H9 (cell line): ENCODE results near the gene BICD2. TPM values are rescaled to one million over a fixed set of nuclear protein-coding genes. Genes with fewer than 3 reads are reported as not detected.

Experiments
- DNase-seq: peaks from one replicate; pipeline ENCODE4 v3.0.0-alpha.2; 2017
- H2AFZ ChIP-seq: one replicate; pipeline ENCODE4 v1.6.1; 2013; ENCODE audit warnings: mild to moderate bottlenecking, low read length, control low read depth, moderate library complexity
- H2AK5ac ChIP-seq: 2 replicates; pipeline ENCODE4 v1.6.1; 2013; ENCODE audit warnings: low read length, control low read depth, mixed read lengths; ENCODE audit not compliant: insufficient read length
- H2BK120ac ChIP-seq: one replicate; pipeline ENCODE4 v1.6.1; 2013; ENCODE audit warnings: low read depth, mild to moderate bottlenecking, low read length, control low read depth, inconsistent platforms; ENCODE audit not compliant: poor library complexity, severe bottlenecking
- H2BK12ac ChIP-seq: 2 replicates; pipeline ENCODE4 v1.6.1; 2013; ENCODE audit warnings: low read length, control low read depth, mixed read lengths, low read depth; ENCODE audit not compliant: insufficient read length
- H2BK15ac ChIP-seq: 2 replicates; pipeline ENCODE4 v1.6.1; 2013; ENCODE audit warnings: low read depth, low read length, control low read depth
- H2BK20ac ChIP-seq: one replicate; pipeline ENCODE4 v1.6.1; 2013; ENCODE audit warnings: low read depth, mild to moderate bottlenecking, low read length, control low read depth, inconsistent platforms; ENCODE audit not compliant: poor library complexity, severe bottlenecking
- H2BK5ac ChIP-seq: 2 replicates; pipeline ENCODE4 v1.6.1; 2013; ENCODE audit warnings: low read length, control low read depth, mixed read lengths; ENCODE audit not compliant: insufficient read length
- H3K14ac ChIP-seq: 2 replicates; pipeline ENCODE4 v1.6.1; 2013; ENCODE audit warnings: low read length, control low read depth; ENCODE audit not compliant: insufficient read depth
- H3K18ac ChIP-seq: 2 replicates; pipeline ENCODE4 v1.6.1; 2013; ENCODE audit warnings: low read depth, mild to moderate bottlenecking, mixed read lengths, low read length, control low read depth; ENCODE audit not compliant: insufficient read length
- H3K23ac ChIP-seq: 2 replicates; pipeline ENCODE4 v1.6.1; 2013; ENCODE audit warnings: low read length, control low read depth, mixed read lengths, low read depth; ENCODE audit not compliant: insufficient read length
- H3K23me2 ChIP-seq: 2 replicates; pipeline ENCODE4 v1.6.1; 2013; ENCODE audit warnings: low read depth, mild to moderate bottlenecking, mixed read lengths, low read length, control low read depth; ENCODE audit not compliant: insufficient read length, poor library complexity, severe bottlenecking
- H3K27ac ChIP-seq: 2 replicates; pipeline ENCODE4 v1.5.1; 2013; ENCODE audit warnings: low read length, control low read depth, mixed read lengths, low read depth; ENCODE audit not compliant: insufficient read length
- H3K27me3 ChIP-seq: 2 replicates; pipeline ENCODE4 v1.6.1; 2013; ENCODE audit warnings: low read length, control low read depth, inconsistent platforms; ENCODE audit not compliant: insufficient read depth
- H3K4ac ChIP-seq: 2 replicates; pipeline ENCODE4 v1.6.1; 2013; ENCODE audit warnings: low read depth, mild to moderate bottlenecking, control low read depth, inconsistent platforms, low read length, moderate library complexity
- H3K4me1 ChIP-seq: 2 replicates; pipeline ENCODE4 v1.6.1; 2013; ENCODE audit warnings: low read length, control low read depth, inconsistent platforms; ENCODE audit not compliant: insufficient read depth
- H3K4me2 ChIP-seq: 2 replicates; pipeline ENCODE4 v1.6.1; 2013; ENCODE audit warnings: low read length, control low read depth, mixed read lengths; ENCODE audit not compliant: insufficient read length, insufficient read depth
- H3K56ac ChIP-seq: 2 replicates; pipeline ENCODE4 v1.6.1; 2013; ENCODE audit warnings: low read depth, mild to moderate bottlenecking, mixed read lengths, low read length, control low read depth; ENCODE audit not compliant: insufficient read length
- H3K79me1 ChIP-seq: 2 replicates; pipeline ENCODE4 v1.6.1; 2013; ENCODE audit warnings: low read depth, mild to moderate bottlenecking, moderate library complexity, low read length, control low read depth, inconsistent platforms; ENCODE audit not compliant: insufficient read depth, poor library complexity, severe bottlenecking
- H3K79me2 ChIP-seq: 2 replicates; pipeline ENCODE4 v1.6.1; 2013; ENCODE audit warnings: low read length, control low read depth, inconsistent platforms; ENCODE audit not compliant: insufficient read depth
- H3K9ac ChIP-seq: 2 replicates; pipeline ENCODE4 v1.6.1; 2013; ENCODE audit warnings: low read length, control low read depth, mixed read lengths; ENCODE audit not compliant: insufficient read length; ENCODE audit errors: extremely low read depth
- H3K9me3 ChIP-seq: one replicate; pipeline ENCODE4 v1.6.1; 2013; ENCODE audit warnings: low read depth, low read length, inconsistent platforms; ENCODE audit not compliant: control insufficient read depth
- H3T11ph ChIP-seq: one replicate; pipeline ENCODE4 v1.6.1; 2013; ENCODE audit warnings: mild to moderate bottlenecking, low read length, control low read depth, inconsistent platforms
- H4K20me1 ChIP-seq: one replicate; pipeline ENCODE4 v1.6.1; 2013; ENCODE audit not compliant: control insufficient read depth, insufficient read length, insufficient read depth
- H4K5ac ChIP-seq: 2 replicates; pipeline ENCODE4 v1.6.1; 2013; ENCODE audit warnings: low read depth, mild to moderate bottlenecking, mixed read lengths, low read length, control low read depth; ENCODE audit not compliant: insufficient read length
- H4K8ac ChIP-seq: replicated peaks from 2 replicates; pipeline ENCODE4 v1.6.1; 2013; ENCODE audit warnings: low read length, control low read depth, mixed read lengths, low read depth; ENCODE audit not compliant: insufficient read length
- H4K91ac ChIP-seq: 2 replicates; pipeline ENCODE4 v1.6.1; 2013; ENCODE audit warnings: low read depth, mild to moderate bottlenecking, moderate library complexity, mixed read lengths, low read length, control low read depth; ENCODE audit not compliant: insufficient read length
- H3K27ac Mint-ChIP-seq, 3 experiments: 2 replicates in 2 of 3; 3 replicates in 1 of 3; pipeline ENCODE4 v1.8.0; 2020 to 2021; ENCODE audit warnings: mixed read lengths in 3 of 3, mild to moderate bottlenecking in 1 of 3, moderate library complexity in 1 of 3
- H3K27me3 Mint-ChIP-seq: 2 replicates; pipeline ENCODE4 v1.8.0; 2021; ENCODE audit warnings: low read depth, mild to moderate bottlenecking, moderate library complexity, mixed read lengths
- H3K36me3 Mint-ChIP-seq, 3 experiments: 2 replicates in 2 of 3; 3 replicates in 1 of 3; pipeline ENCODE4 v1.8.0; 2020 to 2021; ENCODE audit warnings: low read depth in 3 of 3, mixed read lengths in 3 of 3; ENCODE audit not compliant: insufficient read depth in 1 of 3
- H3K4me1 Mint-ChIP-seq, 2 experiments: 2 replicates each; pipeline ENCODE4 v1.8.0; 2020; ENCODE audit warnings: mixed read lengths in 2 of 2
- H3K4me3 Mint-ChIP-seq, 2 experiments: 2 replicates in 1 of 2; 3 replicates in 1 of 2; pipeline ENCODE4 v1.8.0; 2020 to 2021; ENCODE audit warnings: mild to moderate bottlenecking in 2 of 2, mixed read lengths in 2 of 2, moderate library complexity in 1 of 2
- H3K9me3 Mint-ChIP-seq, 2 experiments: 2 replicates in 1 of 2; 3 replicates in 1 of 2; pipeline ENCODE4 v1.8.0; 2020; ENCODE audit warnings: mild to moderate bottlenecking in 2 of 2, mixed read lengths in 2 of 2, moderate library complexity in 1 of 2
- CTCF ChIP-seq: fragments of 200-600 bp; sonication (generic); conservative IDR thresholded peaks from 3 replicates; pipeline ENCODE4 v1.8.0; 2021; ENCODE audit warnings: antibody characterized with exemption, mild to moderate bottlenecking
- WGBS: extraction: QIAGEN DNeasy Blood & Tissue Kit; methylation state at CpG from one replicate; pipeline ENCODE4 v1.1.7; 2013; ENCODE audit warnings: missing lambda C conversion rate, low lambda C conversion rate, mixed read lengths; ENCODE audit not compliant: insufficient read length; ENCODE audit errors: extremely low coverage; 5-methylcytosine and 5-hydroxymethylcytosine counted together
- total RNA-seq: library from RNA; stranded (reverse); gene quantifications from 2 replicates; pipeline ENCODE4 v1.2.1, GENCODE V29; 2021

Gene BICD2
- total RNA-seq, 1 experiment from 2014 or later = 22.3 TPM

- no peak overlapping the region for H3K56ac ChIP-seq
- Mint-ChIP-seq H3K4me3 (no peak overlapping the region), H3K27ac (peak overlapping the region in 1 of 3 experiments; percentile 87; a peak in 4 of 7 replicates), H3K4me1 (peaks cover 31 to 45% of the 10 kb centered on the region in 2 experiments), H3K27me3 (no peaks in the 10 kb centered on the region), H3K9me3 (no peaks in the 10 kb centered on the region), H3K36me3 (no peaks in the 10 kb centered on the region)
- TF ChIP-seq CTCF = no peak
- no peak overlapping the region; the same call in 1 of the 2 replicates for H3K14ac ChIP-seq
- H4K5ac ChIP-seq = no peak overlapping the region
- H2BK12ac ChIP-seq = no peak overlapping the region
- no peak overlapping the region for H3T11ph ChIP-seq
- H2AK5ac ChIP-seq = no peak overlapping the region
- H3K9me3 ChIP-seq = no peaks in the 10 kb centered on the region
- no peak overlapping the region for H3K27ac ChIP-seq
- no peaks in the 10 kb centered on the region for H3K23me2 ChIP-seq
- DNase-seq = no peak
- no peak overlapping the region for H2BK20ac ChIP-seq
- WGBS = no CpG with 5 or more reads among the region's 9 CpGs
- no peak overlapping the region for H2AFZ ChIP-seq
- no peak overlapping the region for H4K91ac ChIP-seq
- no peak overlapping the region for H2BK5ac ChIP-seq
- peaks cover 3% of the 10 kb centered on the region for H3K4me1 ChIP-seq
- H2BK15ac ChIP-seq = no peak overlapping the region
- no peak overlapping the region for H3K18ac ChIP-seq
- H2BK120ac ChIP-seq = no peak overlapping the region
- no peak overlapping the region for H4K8ac ChIP-seq
- H3K79me1 ChIP-seq = peaks cover 5% of the 10 kb centered on the region
- no peaks in the 10 kb centered on the region for H3K27me3 ChIP-seq
- no peak overlapping the region for H3K4me2 ChIP-seq
- peaks cover 22% of the 10 kb centered on the region for H3K79me2 ChIP-seq
- H3K9ac ChIP-seq = no peak overlapping the region
- no peak overlapping the region for H3K4ac ChIP-seq
- no peaks in the 10 kb centered on the region for H4K20me1 ChIP-seq
- no peak overlapping the region for H3K23ac ChIP-seq
These were observed 29.6 kb downstream of the BICD2 start for GRCh38 chr9:92734931-92735635.
